Measurements from ENCODE around the gene C8A. TPM values are rescaled to one million over a fixed set of nuclear protein-coding genes. Genes with fewer than 3 reads are reported as not detected.

The C8A gene
- total and polyA plus RNA-seq, 2 of the 13 experiments (the other 11 are each of a cell fraction or from before 2014, with no cell fraction given) = 10.5 to 15.0 TPM

DNA sequence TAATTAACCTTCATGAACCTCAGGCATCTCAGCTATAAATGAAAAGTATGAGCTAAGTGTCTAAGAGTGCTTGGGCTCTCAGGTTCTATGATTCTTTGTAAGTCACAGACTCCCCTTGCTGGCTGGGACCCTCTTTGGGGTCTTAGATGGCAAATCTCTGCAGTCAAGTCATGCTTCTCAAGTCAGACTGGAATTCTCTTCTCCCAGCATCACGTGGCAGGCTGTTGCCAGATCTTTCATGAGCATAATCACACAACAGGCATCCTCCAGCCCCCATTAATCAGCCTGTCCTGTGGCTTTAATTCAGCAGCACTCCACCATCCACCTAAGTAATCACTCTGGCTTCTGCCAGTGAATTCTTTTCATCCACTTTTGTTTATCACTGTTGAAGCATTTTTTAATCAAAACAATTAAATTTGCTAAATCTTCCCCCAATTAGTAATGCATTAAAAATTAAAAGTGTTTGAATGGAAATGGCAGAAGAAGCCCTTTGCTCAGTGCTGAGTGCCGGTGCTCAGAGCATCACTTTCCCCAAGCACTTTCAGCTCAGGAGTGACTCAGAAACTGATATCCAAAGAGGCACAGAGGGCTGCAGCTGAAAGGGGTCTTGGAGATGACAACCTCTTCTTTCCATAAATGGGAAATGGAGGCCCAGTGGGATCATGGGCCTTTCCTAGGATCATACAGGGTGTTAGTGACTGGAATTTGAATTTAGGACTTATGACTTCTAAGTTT, 50.2 kb downstream of the C8A start:
- TF ChIP-seq, protein P1, sequence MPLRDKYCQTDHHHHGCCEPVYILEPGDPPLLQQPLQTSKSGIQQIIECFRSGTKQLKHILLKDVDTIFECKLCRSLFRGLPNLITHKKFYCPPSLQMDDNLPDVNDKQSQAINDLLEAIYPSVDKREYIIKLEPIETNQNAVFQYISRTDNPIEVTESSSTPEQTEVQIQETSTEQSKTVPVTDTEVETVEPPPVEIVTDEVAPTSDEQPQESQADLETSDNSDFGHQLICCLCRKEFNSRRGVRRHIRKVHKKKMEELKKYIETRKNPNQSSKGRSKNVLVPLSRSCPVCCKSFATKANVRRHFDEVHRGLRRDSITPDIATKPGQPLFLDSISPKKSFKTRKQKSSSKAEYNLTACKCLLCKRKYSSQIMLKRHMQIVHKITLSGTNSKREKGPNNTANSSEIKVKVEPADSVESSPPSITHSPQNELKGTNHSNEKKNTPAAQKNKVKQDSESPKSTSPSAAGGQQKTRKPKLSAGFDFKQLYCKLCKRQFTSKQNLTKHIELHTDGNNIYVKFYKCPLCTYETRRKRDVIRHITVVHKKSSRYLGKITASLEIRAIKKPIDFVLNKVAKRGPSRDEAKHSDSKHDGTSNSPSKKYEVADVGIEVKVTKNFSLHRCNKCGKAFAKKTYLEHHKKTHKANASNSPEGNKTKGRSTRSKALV (CRISPR knock-in tag; IDR thresholded peaks at IDR 0.05) = no peak
- TF ChIP-seq, protein P2, sequence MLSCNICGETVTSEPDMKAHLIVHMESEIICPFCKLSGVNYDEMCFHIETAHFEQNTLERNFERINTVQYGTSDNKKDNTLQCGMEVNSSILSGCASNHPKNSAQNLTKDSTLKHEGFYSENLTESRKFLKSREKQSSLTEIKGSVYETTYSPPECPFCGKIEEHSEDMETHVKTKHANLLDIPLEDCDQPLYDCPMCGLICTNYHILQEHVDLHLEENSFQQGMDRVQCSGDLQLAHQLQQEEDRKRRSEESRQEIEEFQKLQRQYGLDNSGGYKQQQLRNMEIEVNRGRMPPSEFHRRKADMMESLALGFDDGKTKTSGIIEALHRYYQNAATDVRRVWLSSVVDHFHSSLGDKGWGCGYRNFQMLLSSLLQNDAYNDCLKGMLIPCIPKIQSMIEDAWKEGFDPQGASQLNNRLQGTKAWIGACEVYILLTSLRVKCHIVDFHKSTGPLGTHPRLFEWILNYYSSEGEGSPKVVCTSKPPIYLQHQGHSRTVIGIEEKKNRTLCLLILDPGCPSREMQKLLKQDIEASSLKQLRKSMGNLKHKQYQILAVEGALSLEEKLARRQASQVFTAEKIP (CRISPR knock-in tag; IDR thresholded peaks at IDR 0.05; ENCODE audit: borderline replicate concordance) = no peak
- TF ChIP-seq NFYC (CRISPR knock-in tag; IDR thresholded peaks at IDR 0.05) (no peak), NR2F1 (CRISPR knock-in tag; IDR thresholded peaks at IDR 0.05) (no peak)
- Histone ChIP-seq H3K4me2 (ENCODE audit: low read depth, low read length) (no peak overlapping the region), H3K9me3 (ENCODE audit: low read length) (no peaks in the 10 kb centered on the region), H4K20me1 (ENCODE audit: insufficient read depth, low read length) (no peaks in the 10 kb centered on the region), H3K27ac (ENCODE audit: extremely low read length, insufficient read depth, low read length) (no peak overlapping the region), H3K4me1 (ENCODE audit: insufficient read depth, low read length) (peaks cover 63% of the 10 kb centered on the region), H3K36me3 (replicated peaks in 1 of 2; ENCODE audit: control insufficient read depth in 1 of 2, insufficient read depth in 2 of 2, low read length in 2 of 2) (no peaks in the 10 kb centered on the region; a peak in 1 of 5 replicates), H3K27me3 (ENCODE audit: control insufficient read depth in 1 of 2, insufficient read depth in 2 of 2, low read length in 2 of 2) (no peaks in the 10 kb centered on the region), H2AFZ (ENCODE audit: low read length) (no peak overlapping the region), H3K4me3 (replicated peaks in 1 of 3; ENCODE audit: insufficient read depth in 1 of 3, low read depth in 2 of 3, low read length in 3 of 3) (no peak overlapping the region), H3K79me2 (ENCODE audit: insufficient read depth, low read length) (no peaks in the 10 kb centered on the region), H3K9ac (ENCODE audit: insufficient read depth, low read depth, low read length) (no peak overlapping the region)
- no peak for FAIRE-seq
- WGBS (ENCODE audit: low lambda C conversion rate) = 98% methylated on average over 2 of the region's 2 CpGs
- no peak for DNase-seq (ENCODE audit: low spot score)
- no TSS peak for BruUV-seq (replicated peaks)
- intact Hi-C loops (cut with micrococcal nuclease; ENCODE audit: unreplicated experiment) (no loop called here), in situ Hi-C loops (cut with HindIII; ENCODE audit: extremely low pct_ligation_motif_present, low pct_unique_long_range_greater_than_20kb) (no loop called here)
- ChIA-PET CTCF (ENCODE audit: low intra/inter-chr PET ratio, low total read pairs) (no interaction called here), POLR2A (interaction anchor here (1.6 kb wide), 1 partner anchor 50 kb away, joined by 8 read pairs; the partner anchor contains the start of gene C8A)
- ATAC-seq = no peak

Data from HepG2 (cell line).